HG03520 (cell line): Measurements from ENCODE around the gene C9orf50.

Experiments
- ATAC-seq: cut with Tn5 transposase; IDR thresholded peaks from one replicate; pipeline ENCODE4 v1.9.1; 2021; ENCODE audit warnings: mild to moderate bottlenecking, moderate library complexity; ENCODE audit not compliant: unreplicated experiment

The C9orf50 gene

GRCh38 chr9:129573977-129574376, 46.9 kb downstream of the C9orf50 start:
- ATAC-seq, result no peak

GRCh38 chr9:129572517-129572916, 48.4 kb downstream of the C9orf50 start:
- ATAC-seq, result no peak

GRCh38 chr9:129572052-129572425, 48.9 kb downstream of the C9orf50 start:
- ATAC-seq, result no peak

GRCh38 chr9:129571298-129572051, 49.4 kb downstream of the C9orf50 start:
- ATAC-seq, result no peak

- ATAC-seq, result no peak
Observed at GRCh38 chr9:129570450-129571297, 50.2 kb downstream of the C9orf50 start.

GRCh38 chr9:129569502-129570449, 51.1 kb downstream of the C9orf50 start:
- ATAC-seq, result no peak

- no peak for ATAC-seq
Observed at GRCh38 chr9:129568560-129569501, 52.1 kb downstream of the C9orf50 start.

GRCh38 chr9:129567842-129568559, 52.9 kb downstream of the C9orf50 start:
- ATAC-seq, result no peak

- no peak for ATAC-seq
Observed at GRCh38 chr9:129567329-129567728, 53.6 kb downstream of the C9orf50 start.

- no peak for ATAC-seq
Observed at GRCh38 chr9:129566563-129567266, 54.2 kb downstream of the C9orf50 start.

- no peak for ATAC-seq
Observed at GRCh38 chr9:129562917-129563316, 58.0 kb downstream of the C9orf50 start.

GRCh38 chr9:129562514-129562913, 58.4 kb downstream of the C9orf50 start:
- ATAC-seq, result no peak
